ENCODE results near the gene TCN1.
"Not testable (repeated sequence)": the region's sequence is repeated elsewhere in the genome, so short reads cannot be mapped to it uniquely, and the experiment has no call there.

TCN1 gene

GRCh38 chr11:59866397-59866796 is at the start of gene TCN1:
Gene TCN1 (minus strand): TSS chr11:59866487. CDS start chr11:59866470, 17 bp downstream.
- peak; percentile 19 for DNase-seq (ENCODE audit: low read depth)

GRCh38 chr11:59903569-59903968 is 37.3 kb upstream of the TCN1 start:
- not testable (repeated sequence) for DNase-seq (ENCODE audit: low read depth)

- no peak for DNase-seq (ENCODE audit: low read depth)
Observed at GRCh38 chr11:59901306-59901705, 35.0 kb upstream of the TCN1 start.

- no peak for DNase-seq (ENCODE audit: low read depth)
Observed at GRCh38 chr11:59900366-59901126, 34.3 kb upstream of the TCN1 start.

- no peak for DNase-seq (ENCODE audit: low read depth)
Observed at GRCh38 chr11:59899532-59899931, 33.2 kb upstream of the TCN1 start.

GRCh38 chr11:59898650-59899049 is 32.4 kb upstream of the TCN1 start:
- DNase-seq (ENCODE audit: low read depth): no peak

- DNase-seq (ENCODE audit: low read depth): no peak
Observed at GRCh38 chr11:59898046-59898445, 31.8 kb upstream of the TCN1 start.

GRCh38 chr11:59894616-59895015 is 28.3 kb upstream of the TCN1 start:
- no peak for DNase-seq (ENCODE audit: low read depth)

- no peak for DNase-seq (ENCODE audit: low read depth)
Observed at GRCh38 chr11:59891781-59892181, 25.5 kb upstream of the TCN1 start.

- DNase-seq (ENCODE audit: low read depth): not testable (repeated sequence)
Observed at GRCh38 chr11:59887156-59887555, 20.9 kb upstream of the TCN1 start.

GRCh38 chr11:59883597-59883996 is 17.3 kb upstream of the TCN1 start:
- DNase-seq (ENCODE audit: low read depth): no peak

- DNase-seq (ENCODE audit: low read depth): no peak
Observed at GRCh38 chr11:59879567-59879966, 13.3 kb upstream of the TCN1 start.

GRCh38 chr11:59878575-59878974 is 12.3 kb upstream of the TCN1 start, which contains the start of gene OOSP3:
Gene OOSP3 (plus strand): TSS chr11:59878782. CDS start chr11:59878809, 27 bp downstream.
- no peak for DNase-seq (ENCODE audit: low read depth)

GRCh38 chr11:59877784-59878183 is 11.5 kb upstream of the TCN1 start:
- DNase-seq (ENCODE audit: low read depth): no peak

- no peak for DNase-seq (ENCODE audit: low read depth)
Observed at GRCh38 chr11:59877325-59877724, 11.0 kb upstream of the TCN1 start.

GRCh38 chr11:59875856-59876519 is 9.7 kb upstream of the TCN1 start:
- no peak for DNase-seq (ENCODE audit: low read depth)

GRCh38 chr11:59872076-59872475 is 5.8 kb upstream of the TCN1 start:
- DNase-seq (ENCODE audit: low read depth): no peak

- no peak for DNase-seq (ENCODE audit: low read depth)
Observed at GRCh38 chr11:59867946-59868345, 1.7 kb upstream of the TCN1 start.

GRCh38 chr11:59866836-59867235 is 549 bp upstream of the TCN1 start:
- DNase-seq (ENCODE audit: low read depth): no peak

- DNase-seq (ENCODE audit: low read depth): no peak
Observed at GRCh38 chr11:59865031-59865430, 1.3 kb downstream of the TCN1 start.

GRCh38 chr11:59862252-59862651 is 4.0 kb downstream of the TCN1 start:
- DNase-seq (ENCODE audit: low read depth): no peak

- no peak for DNase-seq (ENCODE audit: low read depth)
Observed at GRCh38 chr11:59859673-59860072, 6.6 kb downstream of the TCN1 start.
